Measurements from ENCODE around the gene IMPG2. TPM values are rescaled to one million over a fixed set of nuclear protein-coding genes. Genes with fewer than 3 reads are reported as not detected.

IMPG2 gene
- total RNA-seq: under 0.01 and 0.13 TPM in 2 replicates

- DNase-seq (ENCODE audit: low read depth) (no peak), FAIRE-seq (no peak)
- no peak for TF ChIP-seq CTCF (IDR thresholded peaks at IDR 0.05; ENCODE audit: insufficient read depth, low read length, severe bottlenecking)
Measured at GRCh38 chr3:101320475-101320874, at the start of gene IMPG2. IMPG2 (minus strand) TSS chr3:101320575; CDS start chr3:101320372, 203 bp downstream.

GRCh38 chr3:101362406-101362805 is 42.0 kb upstream of the IMPG2 start:
- TF ChIP-seq CTCF (IDR thresholded peaks at IDR 0.05; ENCODE audit: insufficient read depth, low read length, severe bottlenecking): no peak
- FAIRE-seq (no peak), DNase-seq (ENCODE audit: low read depth) (no peak)
- no peaks in the 10 kb centered on the region for H3K36me3 ChIP-seq (ENCODE audit: control insufficient read depth, insufficient read depth, low read length)
- no peak overlapping the region for H3K4me3 ChIP-seq (ENCODE audit: low read depth, low read length)
- no peaks in the 10 kb centered on the region for H3K27me3 ChIP-seq (ENCODE audit: control insufficient read depth, insufficient read depth, low read length)

More at GRCh38 chr3:101320475-101320874, at the start of gene IMPG2:
- no peaks in the 10 kb centered on the region for H3K36me3 ChIP-seq (ENCODE audit: control insufficient read depth, insufficient read depth, low read length)
- no peaks in the 10 kb centered on the region for H3K27me3 ChIP-seq (ENCODE audit: control insufficient read depth, insufficient read depth, low read length)
- no peak within 1 kb of the TSS for H3K4me3 ChIP-seq (ENCODE audit: low read depth, low read length)

GRCh38 chr3:101351829-101352228 is 31.5 kb upstream of the IMPG2 start:
- DNase-seq (ENCODE audit: low read depth) (no peak), FAIRE-seq (no peak)
- H3K36me3 ChIP-seq (ENCODE audit: control insufficient read depth, insufficient read depth, low read length): no peaks in the 10 kb centered on the region
- no peaks in the 10 kb centered on the region for H3K27me3 ChIP-seq (ENCODE audit: control insufficient read depth, insufficient read depth, low read length)
- H3K4me3 ChIP-seq (ENCODE audit: low read depth, low read length): no peak overlapping the region
- TF ChIP-seq CTCF (IDR thresholded peaks at IDR 0.05; ENCODE audit: insufficient read depth, low read length, severe bottlenecking): no peak

GRCh38 chr3:101340591-101340990 is 20.2 kb upstream of the IMPG2 start:
- peak; percentile 12 for DNase-seq (ENCODE audit: low read depth)
- H3K36me3 ChIP-seq (ENCODE audit: control insufficient read depth, insufficient read depth, low read length): no peaks in the 10 kb centered on the region
- no peak for FAIRE-seq
- TF ChIP-seq CTCF (IDR thresholded peaks at IDR 0.05; ENCODE audit: insufficient read depth, low read length, severe bottlenecking): no peak
- no peak overlapping the region for H3K4me3 ChIP-seq (ENCODE audit: low read depth, low read length)
- no peaks in the 10 kb centered on the region for H3K27me3 ChIP-seq (ENCODE audit: control insufficient read depth, insufficient read depth, low read length)

GRCh38 chr3:101333883-101334282 is 13.5 kb upstream of the IMPG2 start:
- Histone ChIP-seq H3K36me3 (ENCODE audit: control insufficient read depth, insufficient read depth, low read length) (no peaks in the 10 kb centered on the region), H3K4me3 (ENCODE audit: low read depth, low read length) (no peak overlapping the region), H3K27me3 (ENCODE audit: control insufficient read depth, insufficient read depth, low read length) (no peaks in the 10 kb centered on the region)
- no peak for TF ChIP-seq CTCF (IDR thresholded peaks at IDR 0.05; ENCODE audit: insufficient read depth, low read length, severe bottlenecking)
- DNase-seq (ENCODE audit: low read depth): no peak
- FAIRE-seq: peak; percentile 32

- no peaks in the 10 kb centered on the region for H3K36me3 ChIP-seq (ENCODE audit: control insufficient read depth, insufficient read depth, low read length)
- no peak overlapping the region for H3K4me3 ChIP-seq (ENCODE audit: low read depth, low read length)
- DNase-seq (ENCODE audit: low read depth) (no peak), FAIRE-seq (no peak)
- TF ChIP-seq CTCF (IDR thresholded peaks at IDR 0.05; ENCODE audit: insufficient read depth, low read length, severe bottlenecking): no peak
- no peaks in the 10 kb centered on the region for H3K27me3 ChIP-seq (ENCODE audit: control insufficient read depth, insufficient read depth, low read length)
Measured at GRCh38 chr3:101329016-101329673, 8.8 kb upstream of the IMPG2 start.
